BJ (cell line): ENCODE data around the gene TMEM184A. TPM values are rescaled to one million over a fixed set of nuclear protein-coding genes. Genes with fewer than 3 reads are reported as not detected.

Experiments used
- CTCF ChIA-PET: fragments of 350-600 bp; formaldehyde crosslinking; extraction: SDS; loops from one replicate; lab custom pipeline; 2021; ENCODE audit warnings: antibody characterized with exemption, inconsistent platforms; lab: Yijun Ruan, JAX
- POLR2A ChIA-PET: fragments of 300-600 bp; sonication (Branson Sonifier 250); formaldehyde crosslinking; extraction: SDS; loops from one replicate; lab custom pipeline; 2021; ENCODE audit warnings: antibody characterized with exemption; lab: Charles Lee
- DNase-seq: peaks from one replicate; pipeline ENCODE4 v3.0.0-alpha.2; 2011; ENCODE audit warnings: low read depth
- H3K27me3 ChIP-seq: 2 replicates; pipeline ENCODE4 v1.6.0; 2011; ENCODE audit warnings: low read length; ENCODE audit not compliant: control insufficient read depth, insufficient read depth
- H3K36me3 ChIP-seq: 2 replicates; pipeline ENCODE4 v1.5.1; 2011; ENCODE audit warnings: low read length; ENCODE audit not compliant: control insufficient read depth, insufficient read depth
- H3K4me3 ChIP-seq: 2 replicates; pipeline ENCODE4 v1.5.1; 2011; ENCODE audit warnings: low read depth, mild to moderate bottlenecking, control low read depth, low read length
- polyA plus RNA-seq: library from polyadenylated mRNA; depleted of rRNA; stranded (reverse); fragments of >200 nt; gene quantifications from 2 replicates; pipeline ENCODE4 v1.2.3, GENCODE V29; 2011
- TF ChIP-seq, protein P1 (sequence below): IDR thresholded peaks from 2 replicates; pipeline ENCODE4 v1.5.1; 2011; ENCODE audit warnings: low read depth, mild to moderate bottlenecking, control low read depth, inconsistent platforms, low read length, moderate library complexity; ENCODE audit not compliant: insufficient read depth

TMEM184A gene
- polyA plus RNA-seq, 1 experiment: 1.3 TPM

DNA sequence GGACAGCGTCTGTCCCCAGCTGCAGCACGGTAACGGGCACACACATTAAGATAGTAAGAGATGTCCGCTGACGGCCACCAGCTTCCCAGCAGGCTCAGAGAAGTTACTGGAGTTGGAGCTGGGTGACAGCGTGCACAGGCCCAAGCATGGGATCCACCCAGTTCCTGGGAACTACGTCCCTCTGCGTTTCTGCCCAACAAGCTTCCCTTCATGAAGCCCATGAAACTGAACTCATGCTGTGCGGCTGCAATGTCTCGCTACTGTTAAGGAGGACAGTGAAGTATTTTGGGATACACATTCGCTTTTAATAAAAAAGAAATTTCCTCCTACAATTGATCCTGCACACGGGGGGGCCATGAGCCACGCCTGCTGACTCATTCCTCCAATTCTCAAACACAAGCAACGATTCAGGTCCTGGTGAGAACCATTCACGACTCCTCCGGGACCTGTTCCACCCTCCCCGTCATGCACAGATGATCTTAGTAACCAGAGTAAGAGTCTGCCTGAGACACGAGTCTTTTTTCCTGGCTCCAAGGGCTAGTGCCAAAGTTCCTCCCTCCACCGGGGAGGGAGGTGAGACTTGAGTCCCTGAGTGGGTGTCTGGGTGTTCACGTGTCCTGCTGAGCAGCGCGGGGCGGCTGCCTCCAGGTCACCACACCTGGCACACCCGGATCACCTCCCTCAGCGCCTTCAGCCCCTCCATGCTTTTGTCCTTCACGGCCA, 11.2 kb upstream of the TMEM184A start:
- ChIA-PET CTCF (no interaction called here), POLR2A (no interaction called here)
- TF ChIP-seq, protein P1, sequence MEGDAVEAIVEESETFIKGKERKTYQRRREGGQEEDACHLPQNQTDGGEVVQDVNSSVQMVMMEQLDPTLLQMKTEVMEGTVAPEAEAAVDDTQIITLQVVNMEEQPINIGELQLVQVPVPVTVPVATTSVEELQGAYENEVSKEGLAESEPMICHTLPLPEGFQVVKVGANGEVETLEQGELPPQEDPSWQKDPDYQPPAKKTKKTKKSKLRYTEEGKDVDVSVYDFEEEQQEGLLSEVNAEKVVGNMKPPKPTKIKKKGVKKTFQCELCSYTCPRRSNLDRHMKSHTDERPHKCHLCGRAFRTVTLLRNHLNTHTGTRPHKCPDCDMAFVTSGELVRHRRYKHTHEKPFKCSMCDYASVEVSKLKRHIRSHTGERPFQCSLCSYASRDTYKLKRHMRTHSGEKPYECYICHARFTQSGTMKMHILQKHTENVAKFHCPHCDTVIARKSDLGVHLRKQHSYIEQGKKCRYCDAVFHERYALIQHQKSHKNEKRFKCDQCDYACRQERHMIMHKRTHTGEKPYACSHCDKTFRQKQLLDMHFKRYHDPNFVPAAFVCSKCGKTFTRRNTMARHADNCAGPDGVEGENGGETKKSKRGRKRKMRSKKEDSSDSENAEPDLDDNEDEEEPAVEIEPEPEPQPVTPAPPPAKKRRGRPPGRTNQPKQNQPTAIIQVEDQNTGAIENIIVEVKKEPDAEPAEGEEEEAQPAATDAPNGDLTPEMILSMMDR: no peak
- Histone ChIP-seq H3K36me3 (peaks cover 6% of the 10 kb centered on the region), H3K27me3 (no peaks in the 10 kb centered on the region), H3K4me3 (no peak overlapping the region)
- no peak for DNase-seq

DNA sequence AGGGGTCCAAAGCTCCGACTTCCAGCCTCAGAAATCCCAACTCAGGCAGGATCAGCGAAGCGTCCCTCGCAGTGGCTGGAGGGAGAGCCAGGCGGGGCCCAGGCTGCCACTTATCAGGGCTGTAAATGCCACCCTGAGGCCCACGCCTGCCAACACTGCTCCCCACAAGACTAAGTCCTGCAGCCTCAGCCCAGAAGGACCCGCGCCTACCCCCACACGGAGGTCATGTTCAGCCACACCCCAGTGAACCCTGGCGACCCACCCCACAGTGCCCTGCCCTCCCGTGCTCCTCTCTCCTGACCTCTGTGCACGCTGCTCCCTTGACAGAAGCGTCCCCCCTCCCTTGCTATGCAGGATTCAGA, 10.7 kb upstream of the TMEM184A start:
- Histone ChIP-seq H3K4me3 (no peak overlapping the region), H3K27me3 (no peaks in the 10 kb centered on the region), H3K36me3 (peaks cover 6% of the 10 kb centered on the region)
- ChIA-PET POLR2A (no interaction called here), CTCF (no interaction called here)
- TF ChIP-seq, protein P1: no peak
- no peak for DNase-seq

DNA sequence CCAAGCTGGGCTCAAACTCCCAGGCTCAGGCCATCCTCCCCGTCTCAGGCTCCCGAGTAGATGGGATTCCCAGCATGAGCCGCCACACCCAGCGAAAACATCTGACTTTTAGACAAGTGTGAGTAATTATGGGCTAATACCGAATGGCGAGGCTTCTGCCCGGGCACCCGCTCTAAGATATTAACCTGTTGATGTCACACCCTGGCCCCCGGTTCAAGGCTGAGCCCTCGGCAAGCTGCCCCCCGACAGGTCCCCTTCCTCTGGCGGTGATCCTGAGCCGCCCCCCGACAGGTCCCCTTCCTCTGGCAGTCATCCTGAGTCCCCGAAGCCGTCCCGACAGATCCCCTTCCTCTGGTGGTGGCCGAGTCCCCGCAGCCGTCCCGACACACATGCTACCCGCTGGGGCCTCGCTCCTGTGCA, 8.6 kb upstream of the TMEM184A start:
- CTCF ChIA-PET: no interaction called here
- POLR2A ChIA-PET: no interaction called here

DNA sequence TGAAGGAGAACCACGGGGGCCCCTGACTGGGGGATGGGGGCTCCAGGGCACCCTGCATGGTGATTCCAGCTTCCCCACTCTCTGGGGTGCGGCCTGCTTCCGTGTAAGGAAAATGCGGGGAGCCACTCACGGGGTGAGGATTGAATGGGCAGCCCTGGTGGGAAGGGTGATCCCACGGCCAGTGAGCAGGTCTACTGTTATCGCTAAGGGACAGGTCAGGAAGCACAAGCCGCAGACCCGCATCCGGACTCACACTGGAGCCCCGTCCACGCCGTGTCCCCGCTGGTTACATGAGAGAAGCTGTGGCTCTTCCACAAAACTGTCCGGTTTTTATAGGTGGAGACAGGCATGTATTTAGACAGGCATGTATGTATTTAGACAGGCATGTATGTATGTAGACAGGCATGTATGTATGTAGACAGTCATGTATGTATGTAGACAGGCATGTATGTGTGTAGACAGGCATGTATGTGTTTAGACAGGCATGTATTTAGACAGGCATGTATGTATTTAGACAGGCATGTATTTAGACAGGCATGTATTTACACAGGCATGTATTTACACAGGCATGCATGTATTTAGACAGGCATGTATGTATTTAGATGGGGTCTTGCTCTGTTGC, 8.1 kb upstream of the TMEM184A start:
- POLR2A ChIA-PET: no interaction called here
- CTCF ChIA-PET: no interaction called here
- H3K27me3 ChIP-seq: no peaks in the 10 kb centered on the region
- DNase-seq: no peak
- H3K4me3 ChIP-seq: no peak overlapping the region
- peaks cover 6% of the 10 kb centered on the region for H3K36me3 ChIP-seq
- TF ChIP-seq, protein P1: no peak

More for the DNA sequence above, 8.6 kb upstream of the TMEM184A start:
- Histone ChIP-seq H3K27me3 (no peaks in the 10 kb centered on the region), H3K36me3 (peaks cover 6% of the 10 kb centered on the region), H3K4me3 (no peak overlapping the region)
- TF ChIP-seq, protein P1: no peak
- DNase-seq: no peak

DNA sequence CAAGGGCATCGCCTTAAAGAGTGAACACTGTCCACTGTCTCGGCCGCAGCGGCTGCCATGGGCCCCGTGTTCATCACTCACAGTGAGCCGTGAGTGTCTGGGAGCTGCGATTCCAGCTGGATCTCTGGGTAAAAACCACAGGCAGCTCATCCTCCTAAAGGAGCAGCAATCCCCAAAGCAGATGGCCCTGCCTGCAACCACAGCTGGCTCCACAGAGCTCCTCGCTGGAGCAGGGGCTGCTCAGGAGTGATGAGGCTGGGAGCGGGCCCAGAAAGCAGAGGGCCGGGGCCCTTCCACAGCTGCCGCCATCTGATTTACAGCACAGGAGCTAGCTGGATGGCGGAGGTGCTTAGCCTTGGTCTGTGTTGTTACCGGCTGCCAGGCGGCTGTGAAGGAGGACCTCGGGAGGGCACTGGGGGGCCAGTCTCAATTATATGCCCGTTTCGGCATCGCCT, 6.6 kb upstream of the TMEM184A start:
- Histone ChIP-seq H3K27me3 (no peaks in the 10 kb centered on the region), H3K4me3 (no peak overlapping the region), H3K36me3 (peaks cover 6% of the 10 kb centered on the region)
- no peak for DNase-seq
- ChIA-PET CTCF (interaction anchor here (0.6 kb wide), 1 partner anchor 56 kb away, joined by 3 read pairs; no protein-coding TSS in a partner anchor), POLR2A (no interaction called here)
- TF ChIP-seq, protein P1: no peak
